Duodenal mucosa (tissue), 2 donors: ENCODE results near the gene TMEM107.

Experiments used
- H3K27ac ChIP-seq: one replicate; pipeline ENCODE4 v1.7.0; 2013; ENCODE audit warnings: low read depth, low read length
- H3K27me3 ChIP-seq, 2 donors: one replicate each; pipeline ENCODE4 v1.7.0; 2013; ENCODE audit warnings: low read length in 2 of 2, control low read depth in 1 of 2; ENCODE audit not compliant: insufficient read depth in 2 of 2, control insufficient read depth in 1 of 2
- H3K36me3 ChIP-seq, 2 donors: one replicate each; pipeline ENCODE4 v1.7.0; 2013; ENCODE audit warnings: low read length in 2 of 2, control low read depth in 1 of 2; ENCODE audit not compliant: insufficient read depth in 2 of 2, control insufficient read depth in 1 of 2
- H3K4me1 ChIP-seq, 2 donors: one replicate each; pipeline ENCODE4 v1.7.0; 2013; ENCODE audit warnings: low read length in 2 of 2, control low read depth in 1 of 2; ENCODE audit not compliant: insufficient read depth in 2 of 2, control insufficient read depth in 1 of 2
- H3K4me3 ChIP-seq, 2 donors: one replicate each; pipeline ENCODE4 v1.7.0; 2013; ENCODE audit warnings: low read length in 2 of 2, low read depth in 1 of 2
- H3K9ac ChIP-seq, 2 donors: one replicate each; pipeline ENCODE4 v1.7.0; 2013; ENCODE audit warnings: low read length in 2 of 2, low read depth in 1 of 2
- H3K9me3 ChIP-seq, 2 donors: one replicate each; pipeline ENCODE4 v1.7.0; 2013; ENCODE audit warnings: low read length in 2 of 2, control low read depth in 1 of 2; ENCODE audit not compliant: control insufficient read depth in 1 of 2

TMEM107 gene

GRCh38 chr17:8142887-8143580 lies 33.1 kb downstream of the TMEM107 start:
- Histone ChIP-seq H3K9me3 (no peaks in the 10 kb centered on the region), H3K27ac (no peak overlapping the region), H3K4me1 (peaks cover 4 to 9% of the 10 kb centered on the region in 2 donors), H3K9ac (no peak overlapping the region), H3K27me3 (no peaks in the 10 kb centered on the region), H3K36me3 (peaks cover 53 to 77% of the 10 kb centered on the region in 2 donors), H3K4me3 (no peak overlapping the region)

DNA sequence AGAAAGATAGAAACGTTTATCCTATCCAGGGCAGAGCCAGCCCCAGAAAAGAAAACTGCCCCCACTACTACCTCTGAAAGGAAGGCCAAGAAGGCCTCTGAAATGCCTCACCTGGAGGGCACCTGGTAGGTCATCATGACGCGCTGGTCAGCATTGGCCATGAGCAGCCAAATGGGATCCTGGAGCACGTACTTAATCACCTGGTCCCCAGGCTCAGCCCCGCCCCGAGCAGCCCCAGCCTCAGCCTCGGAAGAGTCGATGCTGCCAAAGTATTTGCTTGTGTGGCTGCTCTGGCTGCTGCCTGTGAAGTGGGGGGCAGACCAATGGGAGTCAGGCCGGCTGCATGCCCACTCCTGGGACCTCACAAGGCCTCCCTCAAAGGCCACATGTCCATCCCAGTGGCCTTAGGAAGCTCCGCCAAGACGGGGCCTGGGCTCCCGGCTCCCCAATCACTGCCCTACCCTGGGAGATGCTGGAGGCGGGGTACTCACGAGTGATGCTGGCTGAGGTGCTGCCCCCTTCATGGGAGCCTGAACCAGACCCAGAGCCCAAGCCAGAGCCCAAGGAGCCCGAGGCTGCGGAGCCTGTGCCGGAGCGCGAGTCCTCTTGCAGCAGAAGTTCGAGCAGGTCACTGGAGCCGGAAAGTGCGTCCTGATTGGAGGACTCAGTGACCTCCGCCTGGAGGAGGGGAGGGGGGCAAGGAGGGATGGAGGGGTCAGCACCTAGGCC lies 33.9 kb downstream of the TMEM107 start:
- Histone ChIP-seq H3K27me3 (no peaks in the 10 kb centered on the region), H3K27ac (no peak overlapping the region), H3K9ac (no peak overlapping the region), H3K36me3 (peaks cover 47 to 70% of the 10 kb centered on the region in 2 donors), H3K4me3 (no peak overlapping the region), H3K9me3 (no peaks in the 10 kb centered on the region), H3K4me1 (peaks cover 8 to 15% of the 10 kb centered on the region in 2 donors)

GRCh38 chr17:8141741-8142140 lies 34.4 kb downstream of the TMEM107 start:
- Histone ChIP-seq H3K27me3 (no peaks in the 10 kb centered on the region), H3K4me3 (no peak overlapping the region), H3K4me1 (peaks cover 8 to 15% of the 10 kb centered on the region in 2 donors), H3K27ac (no peak overlapping the region), H3K9me3 (no peaks in the 10 kb centered on the region), H3K9ac (no peak overlapping the region), H3K36me3 (peaks cover 43 to 64% of the 10 kb centered on the region in 2 donors)

- Histone ChIP-seq H3K27me3 (no peaks in the 10 kb centered on the region), H3K4me3 (no peak overlapping the region), H3K9me3 (no peaks in the 10 kb centered on the region), H3K36me3 (peaks cover 36 to 57% of the 10 kb centered on the region in 2 donors), H3K9ac (no peak overlapping the region), H3K4me1 (peaks cover 8 to 15% of the 10 kb centered on the region in 2 donors), H3K27ac (peak overlapping the region; percentile 22)
These were observed 35.1 kb downstream of the TMEM107 start for GRCh38 chr17:8141045-8141444.

DNA sequence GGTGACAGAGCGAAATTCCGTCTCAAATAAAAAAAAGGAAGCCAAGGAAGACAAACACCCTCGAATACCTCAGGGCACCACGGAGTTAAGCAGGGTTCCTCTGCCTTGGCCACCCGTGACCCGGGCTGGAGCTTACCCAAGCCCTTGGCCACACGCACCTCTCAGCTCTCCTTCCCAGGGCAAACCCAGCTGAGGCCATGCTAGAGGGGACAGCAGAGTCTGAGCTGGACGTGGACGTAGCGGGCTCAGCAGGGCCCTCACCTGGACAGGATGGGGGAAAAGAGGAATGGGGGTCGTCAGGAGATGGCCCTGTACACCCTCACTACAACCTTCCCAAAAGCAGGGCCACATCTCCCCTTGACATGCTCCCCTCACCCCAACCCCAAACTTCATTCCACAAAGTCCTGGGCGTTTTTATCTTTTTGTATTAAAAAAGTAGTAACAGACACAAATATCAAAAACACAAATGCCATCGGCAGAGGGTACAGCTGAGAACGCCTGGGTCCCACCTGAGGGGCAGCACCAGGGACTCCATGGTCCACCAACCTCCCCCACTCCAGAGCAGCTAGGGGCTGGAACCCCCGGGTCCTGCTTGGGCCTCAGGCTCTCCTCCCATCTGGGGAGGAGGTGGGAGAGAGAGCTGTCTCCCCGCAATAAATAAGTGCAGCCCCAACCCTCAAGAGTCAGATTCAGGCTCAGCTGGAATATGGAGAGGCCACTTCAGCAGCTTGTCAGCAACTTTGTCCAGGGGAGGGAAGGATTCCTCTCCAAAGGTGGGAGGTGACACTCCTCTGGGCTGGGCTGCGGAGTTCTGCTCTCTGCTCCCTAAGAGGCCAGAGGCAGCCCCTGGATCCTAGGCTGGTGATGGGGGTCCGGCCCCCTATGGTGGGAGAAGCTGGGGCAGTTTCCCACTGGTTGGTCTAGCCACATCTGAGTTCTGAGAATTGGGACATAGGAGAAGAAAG lies 35.8 kb downstream of the TMEM107 start:
- no peak overlapping the region for H3K27ac ChIP-seq

GRCh38 chr17:8138672-8139371 lies 37.4 kb downstream of the TMEM107 start:
- Histone ChIP-seq H3K27ac (peak overlapping the region; percentile 89), H3K4me1 (peaks cover 8 to 15% of the 10 kb centered on the region in 2 donors), H3K27me3 (no peaks in the 10 kb centered on the region), H3K4me3 (peak overlapping the region; percentile 63 to 66), H3K9ac (peak overlapping the region; percentile 65 to 77), H3K36me3 (peaks cover 22 to 39% of the 10 kb centered on the region in 2 donors), H3K9me3 (no peaks in the 10 kb centered on the region)

More for the DNA sequence above, 35.8 kb downstream of the TMEM107 start:
- Histone ChIP-seq H3K9ac (no peak overlapping the region), H3K4me1 (peaks cover 8 to 15% of the 10 kb centered on the region in 2 donors), H3K36me3 (peaks cover 31 to 50% of the 10 kb centered on the region in 2 donors), H3K4me3 (no peak overlapping the region), H3K27me3 (no peaks in the 10 kb centered on the region), H3K9me3 (no peaks in the 10 kb centered on the region)

- Histone ChIP-seq H3K27me3 (no peaks in the 10 kb centered on the region), H3K4me1 (peaks cover 8 to 15% of the 10 kb centered on the region in 2 donors), H3K27ac (peak overlapping the region; percentile 60), H3K9ac (peak overlapping the region; percentile 41 to 61), H3K36me3 (peaks cover 20 to 34% of the 10 kb centered on the region in 2 donors), H3K4me3 (peak overlapping the region; percentile 33 to 44), H3K9me3 (no peaks in the 10 kb centered on the region)
These were observed 37.9 kb downstream of the TMEM107 start for GRCh38 chr17:8138374-8138671.

- H3K9me3 ChIP-seq, result no peaks in the 10 kb centered on the region
- H3K27ac ChIP-seq, result no peak overlapping the region
- peaks cover 20 to 29% of the 10 kb centered on the region in 2 donors for H3K36me3 ChIP-seq
- H3K4me3 ChIP-seq, result peak overlapping the region; percentile 33 to 44
- peaks cover 8 to 15% of the 10 kb centered on the region in 2 donors for H3K4me1 ChIP-seq
- H3K9ac ChIP-seq, result peak overlapping the region; percentile 41 to 61
- H3K27me3 ChIP-seq, result no peaks in the 10 kb centered on the region
These were observed 38.4 kb downstream of the TMEM107 start for GRCh38 chr17:8137645-8138373.

GRCh38 chr17:8133941-8134340 lies 42.2 kb downstream of the TMEM107 start:
- H3K36me3 ChIP-seq, result no peaks in the 10 kb centered on the region
- H3K4me1 ChIP-seq, result peaks cover 8 to 12% of the 10 kb centered on the region in 2 donors
- H3K4me3 ChIP-seq, result no peak overlapping the region
- peaks cover 0 to 9% of the 10 kb centered on the region in 2 donors for H3K27me3 ChIP-seq
- no peak overlapping the region for H3K9ac ChIP-seq
- H3K9me3 ChIP-seq, result no peaks in the 10 kb centered on the region
- no peak overlapping the region for H3K27ac ChIP-seq
